ENCODE data around the gene FOXP1.

The FOXP1 gene

DNA sequence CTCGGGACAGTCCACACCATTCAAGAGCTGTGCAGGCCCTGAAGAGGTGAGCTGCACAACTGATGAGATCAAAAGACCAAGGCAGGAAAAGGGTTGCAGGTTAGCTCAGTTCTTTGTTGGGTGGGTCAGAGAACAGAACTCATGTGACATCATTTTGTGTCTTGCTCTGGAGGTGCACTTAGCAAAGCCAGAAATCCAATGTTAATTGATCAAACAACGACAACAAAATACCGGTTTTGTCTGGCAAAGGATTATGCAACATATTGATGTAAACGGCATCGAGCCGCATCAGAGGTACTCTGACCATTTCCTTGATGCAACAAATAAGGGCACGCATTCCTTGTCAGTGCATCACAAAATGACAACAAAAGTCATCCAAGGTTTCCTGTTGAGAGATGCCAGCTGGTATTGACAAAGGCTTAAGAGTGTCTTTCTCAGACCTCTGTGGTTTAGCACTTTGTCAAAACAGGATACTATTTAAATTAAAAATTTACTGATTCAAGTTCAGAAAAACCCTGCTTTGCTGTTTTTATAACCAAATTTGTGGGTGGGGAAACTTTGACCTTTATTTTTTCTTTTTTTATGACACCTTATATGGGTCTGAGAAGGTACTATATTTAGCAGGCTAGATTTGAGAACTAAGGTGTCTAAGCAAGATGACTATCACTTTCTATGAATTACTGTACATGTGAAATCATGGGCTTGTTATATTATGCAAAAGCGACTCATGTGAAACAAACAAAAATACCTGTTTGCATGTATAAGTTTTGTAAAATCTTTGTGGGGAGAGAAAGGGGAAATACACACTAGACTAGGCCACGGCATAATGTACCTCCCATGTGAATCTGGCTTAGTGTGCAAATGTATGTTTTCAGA lies 496.1 kb downstream of the FOXP1 start:
- no peak for FAIRE-seq

DNA sequence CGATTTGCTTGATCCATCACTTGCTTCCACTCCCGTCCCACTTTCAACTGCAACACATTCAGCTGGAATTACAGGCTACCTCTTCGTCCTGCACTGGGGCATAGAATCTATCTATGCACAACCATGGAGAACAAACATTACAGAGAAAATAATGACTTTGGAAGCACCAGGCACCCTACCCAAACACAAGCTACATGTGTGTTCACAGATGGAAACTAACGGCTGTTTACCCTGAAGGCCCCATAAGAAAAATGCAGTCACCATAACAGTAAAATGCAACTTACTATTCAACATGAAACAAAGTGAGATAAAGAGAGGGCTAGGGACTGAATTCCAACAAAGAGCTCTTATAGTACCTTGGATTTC lies 496.8 kb downstream of the FOXP1 start:
- FAIRE-seq: no peak

GRCh38 chr3:71083726-71084131 lies 499.8 kb downstream of the FOXP1 start:
- no peak for FAIRE-seq

GRCh38 chr3:71082833-71083232 lies 500.7 kb downstream of the FOXP1 start:
- no peak for FAIRE-seq

DNA sequence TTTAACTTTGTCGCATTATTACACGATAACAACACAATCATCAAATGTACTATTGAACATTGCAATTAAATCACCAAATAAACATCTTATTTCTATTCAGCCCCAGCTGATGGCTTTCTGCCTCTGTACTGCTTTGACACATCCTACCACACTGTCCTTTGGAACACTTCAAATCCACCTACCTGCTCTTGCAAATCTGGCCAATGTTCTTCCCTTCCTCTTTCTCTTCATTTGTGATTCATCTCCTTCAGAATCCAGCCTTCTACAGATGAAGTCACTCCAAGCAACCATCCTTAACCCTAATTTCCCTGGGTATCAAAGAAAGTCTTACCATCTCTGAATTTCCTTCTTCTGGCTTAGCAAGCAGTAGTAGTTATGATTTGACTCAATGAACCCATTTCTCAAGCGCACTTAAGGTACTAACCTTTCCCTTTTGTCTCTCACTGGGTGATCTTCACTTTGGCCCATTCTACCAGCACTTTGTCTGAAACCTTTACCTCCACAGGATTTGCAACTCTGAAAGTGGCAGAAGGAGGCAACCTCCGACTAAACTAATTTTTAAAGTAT lies 502.9 kb downstream of the FOXP1 start:
- FAIRE-seq: no peak

- FAIRE-seq: no peak
These were observed 504.6 kb downstream of the FOXP1 start for GRCh38 chr3:71078723-71079525.

DNA sequence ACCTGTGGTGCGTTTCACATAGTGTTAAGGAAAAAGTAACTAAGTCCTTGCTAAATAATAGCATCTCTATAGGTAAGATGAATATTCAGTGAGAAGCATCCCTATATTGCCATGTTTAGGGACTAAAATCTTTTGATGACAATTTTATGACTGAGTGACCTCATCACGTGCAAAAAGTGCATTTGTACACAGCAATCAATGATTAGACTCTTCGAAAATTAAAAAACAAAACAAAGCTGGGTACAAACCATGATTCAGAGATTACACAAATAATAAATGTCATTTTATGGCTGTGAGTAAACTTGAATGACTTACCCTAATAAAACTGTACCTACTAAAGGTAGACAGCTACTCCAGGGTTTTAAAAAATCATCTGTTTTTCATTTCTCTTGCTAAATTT lies 505.3 kb downstream of the FOXP1 start:
- FAIRE-seq: no peak

DNA sequence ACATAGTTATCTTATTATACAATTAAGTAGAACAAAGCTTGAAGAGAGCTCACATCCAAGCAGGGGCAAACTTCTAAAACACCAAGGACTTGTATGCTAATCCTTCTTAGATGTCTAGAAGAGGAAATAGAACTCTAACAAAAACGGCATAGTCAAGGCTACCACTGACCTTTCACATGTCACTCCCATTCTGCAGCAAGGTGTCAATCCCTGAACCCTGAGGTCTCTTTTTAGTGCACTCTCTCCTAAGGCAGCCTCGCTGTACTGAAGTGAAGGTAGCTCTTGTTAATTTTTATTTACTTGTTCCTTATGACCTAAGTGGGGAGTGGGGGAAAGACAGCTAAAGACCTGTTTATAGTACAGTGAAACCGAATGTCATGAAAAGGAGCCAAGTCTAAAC lies 506.5 kb downstream of the FOXP1 start:
- FAIRE-seq: no peak

- FAIRE-seq: no peak
These were observed 507.0 kb downstream of the FOXP1 start for GRCh38 chr3:71076361-71077002.

- no peak for FAIRE-seq
These were observed 508.0 kb downstream of the FOXP1 start for GRCh38 chr3:71075494-71075893.

DNA sequence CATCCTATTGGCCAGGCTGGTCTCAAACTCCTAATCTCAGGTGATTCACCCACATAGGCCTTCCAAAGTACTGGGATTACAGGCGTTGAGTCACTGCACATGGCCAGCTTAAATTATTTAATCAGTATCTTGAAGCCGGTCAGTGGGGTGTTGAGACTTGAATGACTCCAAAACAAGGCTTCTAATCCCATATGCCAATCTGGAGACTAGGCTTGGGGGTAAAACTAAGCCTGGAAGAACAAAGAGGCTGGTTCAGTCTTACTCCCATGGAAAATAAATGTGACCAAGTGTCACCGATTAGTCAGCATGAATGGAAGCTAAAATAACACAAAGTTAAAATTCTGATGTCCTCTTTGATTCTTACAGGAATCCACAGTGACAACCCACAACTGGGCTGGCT lies 509.1 kb downstream of the FOXP1 start:
- FAIRE-seq: no peak

DNA sequence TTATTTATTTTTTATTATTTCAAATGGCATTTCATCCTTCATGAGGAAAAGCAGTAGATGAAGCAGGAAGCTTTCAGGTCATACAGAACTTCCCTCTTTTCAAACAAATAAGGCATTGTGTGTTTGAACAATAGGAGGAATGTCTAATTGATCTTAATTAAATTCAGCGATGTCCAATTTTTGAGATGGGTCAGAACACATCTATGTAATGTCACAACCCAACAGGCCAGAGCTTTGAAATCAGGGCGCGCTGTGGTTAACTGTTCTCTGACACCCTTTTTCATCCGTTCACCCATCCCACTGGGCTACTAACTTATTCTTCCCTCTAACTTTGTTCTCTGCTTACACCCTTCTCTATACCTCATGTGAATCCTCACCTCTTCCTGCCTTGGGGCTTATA lies 510.5 kb downstream of the FOXP1 start:
- no peak for FAIRE-seq

DNA sequence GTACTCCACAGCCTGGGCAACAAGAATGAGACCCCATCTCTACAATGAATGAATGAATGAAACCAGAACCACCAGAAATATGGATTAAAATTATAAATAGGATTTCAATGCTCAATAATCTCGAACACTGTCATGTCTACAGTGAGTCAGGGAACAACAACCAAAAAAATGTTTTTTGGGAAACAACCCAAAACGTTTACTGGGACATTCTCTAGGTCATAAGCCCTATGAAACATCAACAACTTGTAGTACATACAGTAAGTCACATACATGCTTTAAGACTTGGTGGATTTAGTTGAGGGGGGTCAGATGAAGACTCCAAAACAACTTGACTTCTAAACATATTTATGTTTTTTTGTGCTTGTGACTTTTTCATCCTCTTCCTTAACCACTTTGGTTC lies 511.2 kb downstream of the FOXP1 start:
- FAIRE-seq: no peak

DNA sequence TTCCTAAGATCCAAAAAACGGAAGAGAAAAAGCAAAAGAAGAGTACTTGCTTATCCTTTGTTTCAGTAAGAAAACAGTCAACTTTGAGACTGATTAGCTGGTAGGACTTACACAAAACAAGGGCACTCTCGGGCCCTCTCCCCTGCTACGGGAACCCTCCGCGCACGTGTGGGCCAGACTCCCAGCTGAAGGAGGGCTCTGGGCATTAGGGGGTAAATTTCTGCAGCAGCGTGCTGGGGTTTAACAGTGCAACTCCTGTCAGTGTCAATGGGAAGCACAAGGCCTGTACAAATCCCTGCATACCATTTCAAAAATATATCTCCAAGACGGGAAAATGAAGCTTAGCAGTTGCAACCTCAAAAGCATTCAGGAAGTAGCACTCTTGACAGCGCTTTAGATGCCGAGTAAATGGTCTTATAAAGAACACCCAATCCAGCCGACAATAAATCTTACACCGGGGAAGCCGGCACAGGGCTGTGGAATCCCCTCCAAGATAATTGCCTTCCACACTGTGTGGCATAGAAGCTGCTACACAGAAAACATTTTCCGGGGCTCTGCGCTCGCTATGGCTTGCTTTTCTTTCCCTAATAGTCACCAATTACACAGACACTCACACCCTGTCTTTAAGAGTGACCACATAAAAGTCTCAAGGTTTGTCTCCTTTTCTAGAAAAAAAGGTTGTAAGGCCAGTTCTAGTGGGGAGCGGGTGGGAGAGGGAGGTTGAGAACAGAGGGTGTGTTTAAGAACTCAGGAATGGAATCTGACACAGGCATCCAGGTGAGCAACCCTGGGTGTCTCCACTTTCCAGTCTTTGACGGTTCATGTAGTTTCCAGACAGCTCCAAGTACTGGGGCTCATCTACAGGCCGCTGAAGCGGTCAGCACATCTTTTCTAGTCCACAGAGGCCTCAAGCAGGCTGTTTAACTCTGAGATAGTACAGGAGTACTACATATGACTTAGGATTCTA lies 512.7 kb downstream of the FOXP1 start:
- no peak for FAIRE-seq

DNA sequence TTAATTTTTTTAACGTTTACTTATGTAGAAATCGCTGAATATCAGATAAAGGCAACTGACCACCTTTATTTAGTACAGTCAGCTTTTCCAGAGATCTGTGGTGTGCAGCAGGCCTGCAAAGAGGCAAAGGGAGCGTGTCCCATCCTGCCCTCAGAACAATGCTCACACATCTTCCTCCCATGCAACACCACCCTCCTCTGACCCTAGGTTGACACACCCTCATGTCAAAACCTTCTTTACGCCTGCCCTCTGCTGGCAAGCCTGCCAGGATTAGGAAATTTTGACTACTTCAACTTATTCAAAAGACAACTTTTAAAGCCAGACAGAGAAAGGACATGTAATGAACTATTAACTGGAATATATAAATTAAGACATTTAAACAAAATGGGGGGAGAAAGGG lies 513.7 kb downstream of the FOXP1 start:
- no peak for FAIRE-seq

GRCh38 chr3:71067977-71068654 lies 515.4 kb downstream of the FOXP1 start:
- FAIRE-seq: no peak

DNA sequence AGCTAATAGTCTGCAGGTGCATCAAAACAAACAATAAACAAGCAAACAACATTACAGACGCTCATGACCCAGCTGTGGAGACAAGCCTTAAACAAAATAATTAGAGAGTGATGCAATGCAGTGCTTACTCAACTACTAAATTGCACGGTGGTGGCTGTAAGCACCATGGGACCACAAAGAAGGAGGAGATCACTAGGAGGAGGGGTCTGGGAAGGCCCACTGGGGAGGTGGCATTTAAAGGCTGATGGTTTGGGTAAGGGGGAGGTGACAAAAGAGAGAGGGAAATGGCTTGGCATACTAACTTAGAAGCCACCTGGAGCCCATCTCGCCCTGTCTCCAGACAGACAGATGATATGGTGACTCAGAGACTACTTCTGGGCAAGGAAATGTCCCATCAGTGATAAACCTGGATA lies 516.7 kb downstream of the FOXP1 start:
- FAIRE-seq: no peak

- FAIRE-seq: no peak
These were observed 517.2 kb downstream of the FOXP1 start for GRCh38 chr3:71066356-71066755.

GRCh38 chr3:71065764-71066013 lies 517.8 kb downstream of the FOXP1 start:
- no peak for FAIRE-seq

DNA sequence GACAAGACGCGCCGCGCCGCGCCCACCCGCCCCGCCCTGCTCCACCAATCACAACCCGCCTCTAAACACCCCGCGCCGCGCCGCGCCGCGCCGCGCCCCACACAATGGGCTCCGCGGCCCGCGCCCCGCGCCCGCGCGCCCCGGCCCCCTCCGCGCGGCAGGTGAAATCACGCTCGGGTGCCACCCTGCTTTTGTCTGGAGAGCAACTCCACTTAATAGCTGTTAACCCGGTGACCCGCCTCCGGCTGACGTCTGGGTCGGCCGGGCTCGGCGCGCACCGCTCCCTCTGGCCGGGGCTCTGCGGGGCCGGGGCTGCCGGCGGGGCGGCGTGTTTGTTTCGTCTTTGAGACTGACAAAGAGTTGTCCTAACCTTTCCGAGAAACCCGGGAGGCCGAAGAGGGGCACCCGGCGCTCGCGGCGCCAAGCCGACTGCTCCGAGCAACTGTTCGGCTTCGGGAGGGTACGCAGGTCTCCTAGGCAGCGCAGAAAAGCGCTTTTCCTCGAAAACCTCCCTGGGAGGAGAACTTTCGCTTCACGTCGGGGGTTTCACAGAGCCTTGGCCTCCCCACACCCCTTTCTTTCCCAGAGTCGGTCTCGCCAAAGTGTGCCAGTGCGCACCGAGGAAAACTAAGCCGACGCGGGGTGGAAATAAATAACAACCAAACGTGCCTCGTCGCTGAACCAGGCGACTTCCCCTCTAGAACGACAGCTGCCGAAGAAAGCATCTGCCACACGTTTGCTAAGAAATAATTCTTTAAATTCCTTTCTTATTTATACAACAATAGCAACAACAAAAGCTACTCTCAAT lies 518.4 kb downstream of the FOXP1 start:
- no peak for FAIRE-seq

All from endometrium (tissue), 2 donors.